ENCODE measurements around the gene PTOV1. TPM values are rescaled to one million over a fixed set of nuclear protein-coding genes. Genes with fewer than 3 reads are reported as not detected.
A peak's percentile ranks its signal among the peaks of the same experiment; 100 is the strongest.

Gene PTOV1
- 63.8 and 77.1 TPM in 2 replicates for total RNA-seq (2014; rRNA removed; shearing (Covaris generic))
- polyA plus RNA-seq (2015; cell fraction: cytosol; rRNA removed), result 56.0 and 61.2 TPM in 2 replicates
- polyA plus RNA-seq (2015; cell fraction: nucleus; rRNA removed), result 100 and 101 TPM in 2 replicates

DNA sequence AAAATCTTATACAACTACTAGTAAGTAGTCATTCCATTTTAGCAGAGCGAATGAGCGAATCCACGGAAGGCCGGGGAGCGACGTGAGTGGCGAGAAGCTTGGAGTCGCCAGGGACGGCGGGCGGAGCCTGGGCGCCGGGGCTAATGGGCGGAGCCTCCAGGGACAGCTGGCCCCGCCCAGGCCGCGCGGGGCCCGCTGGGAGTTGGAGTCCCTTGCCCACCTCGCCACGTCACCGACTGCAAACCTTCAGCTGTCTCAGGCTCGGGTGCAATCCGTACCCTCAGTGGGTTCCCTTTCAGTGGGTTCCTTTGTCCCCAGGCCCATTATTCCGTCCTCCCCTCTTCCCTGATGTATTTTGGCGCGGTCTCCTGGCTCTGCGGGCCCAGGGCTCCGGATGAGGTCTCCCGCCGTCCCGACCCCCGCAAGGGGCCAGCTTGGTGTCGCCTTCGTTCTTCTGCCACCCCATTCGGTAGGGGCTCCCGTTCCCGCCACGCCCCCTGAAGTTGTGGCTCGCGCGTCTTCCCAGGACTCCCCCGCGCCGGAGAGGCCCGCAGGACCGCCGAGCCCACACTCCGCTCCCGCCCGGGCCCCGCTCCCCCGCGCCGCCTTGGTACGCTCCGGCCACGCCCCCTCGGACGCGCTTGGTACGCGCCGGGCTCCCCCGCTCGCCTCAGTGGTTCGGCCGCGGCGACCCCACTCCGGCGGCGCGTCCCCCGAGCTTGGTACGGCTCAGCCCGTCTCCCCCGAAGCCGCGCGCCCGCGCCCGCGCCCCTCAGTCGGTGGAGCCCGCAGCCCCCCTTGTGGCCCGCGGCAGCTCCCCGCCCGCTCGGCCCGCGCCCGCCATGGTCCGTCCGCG lies at the start of gene PTOV1:
Gene PTOV1 (plus strand): TSS at position 673 of the 856 bp plus-strand sequence.
- DNase-seq (ENCODE audit: low read depth), result peak; percentile 88

GRCh38 chr19:49801401-49801888 lies 49.5 kb upstream of the PTOV1 start:
- DNase-seq (ENCODE audit: low read depth), result no peak

GRCh38 chr19:49801966-49802661 lies 48.8 kb upstream of the PTOV1 start:
- no peak for DNase-seq (ENCODE audit: low read depth)

DNA sequence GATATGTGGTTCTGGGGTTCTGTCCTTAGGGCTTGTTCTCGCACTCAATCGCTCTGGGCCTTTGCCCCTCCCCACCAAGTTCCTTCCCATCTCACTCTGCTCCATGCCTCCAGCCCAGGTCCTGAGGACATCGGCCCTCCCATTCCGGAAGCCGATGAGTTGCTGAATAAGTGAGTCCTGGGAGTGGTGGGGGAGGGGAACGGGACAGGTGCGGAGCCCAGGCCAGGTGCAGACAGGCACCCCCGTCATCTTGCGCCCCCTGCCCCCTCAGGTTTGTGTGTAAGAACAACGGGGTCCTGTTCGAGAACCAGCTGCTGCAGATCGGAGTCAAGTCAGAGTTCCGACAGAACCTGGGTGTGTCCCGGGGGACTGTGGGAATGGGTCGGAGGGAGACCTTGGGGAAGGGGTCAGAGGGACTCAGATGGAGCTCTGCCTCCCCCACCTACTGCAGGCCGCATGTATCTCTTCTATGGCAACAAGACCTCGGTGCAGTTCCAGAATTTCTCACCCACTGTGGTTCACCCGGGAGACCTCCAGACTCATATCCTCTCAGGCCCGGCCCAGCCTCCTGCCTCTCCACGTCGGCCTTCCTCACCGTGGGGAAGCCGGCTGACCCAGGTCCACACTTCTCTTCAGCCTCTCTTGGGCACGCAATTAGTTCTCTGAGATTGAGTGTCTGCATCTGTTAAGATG lies 48.0 kb upstream of the PTOV1 start:
- no peak for DNase-seq (ENCODE audit: low read depth)

DNA sequence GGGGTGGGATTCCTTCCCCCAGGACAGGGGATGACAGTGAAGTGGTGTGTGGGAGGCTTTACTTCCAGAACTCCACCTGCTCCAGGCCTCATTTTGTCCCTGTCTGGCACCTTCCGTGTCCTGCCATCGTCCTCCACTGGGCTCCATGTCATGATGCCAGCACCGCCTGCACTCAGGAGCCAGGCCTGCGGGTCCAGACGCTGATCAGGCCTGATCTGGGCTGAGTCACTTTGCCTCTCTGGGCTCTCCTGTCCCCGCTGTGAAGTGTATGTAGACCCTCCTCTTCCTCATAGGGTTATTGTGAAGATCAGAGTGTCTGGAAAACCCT lies 47.5 kb upstream of the PTOV1 start:
- DNase-seq (ENCODE audit: low read depth), result no peak

- no peak for DNase-seq (ENCODE audit: low read depth)
Measured at GRCh38 chr19:49805822-49806619, 44.9 kb upstream of the PTOV1 start.

GRCh38 chr19:49806620-49806959 lies 44.4 kb upstream of the PTOV1 start:
- DNase-seq (ENCODE audit: low read depth), result no peak

- DNase-seq (ENCODE audit: low read depth), result no peak
Measured at GRCh38 chr19:49807058-49807903, 43.7 kb upstream of the PTOV1 start.

GRCh38 chr19:49807904-49808675 lies 42.9 kb upstream of the PTOV1 start:
- no peak for DNase-seq (ENCODE audit: low read depth)

GRCh38 chr19:49808711-49809159 lies 42.2 kb upstream of the PTOV1 start:
- no peak for DNase-seq (ENCODE audit: low read depth)

DNA sequence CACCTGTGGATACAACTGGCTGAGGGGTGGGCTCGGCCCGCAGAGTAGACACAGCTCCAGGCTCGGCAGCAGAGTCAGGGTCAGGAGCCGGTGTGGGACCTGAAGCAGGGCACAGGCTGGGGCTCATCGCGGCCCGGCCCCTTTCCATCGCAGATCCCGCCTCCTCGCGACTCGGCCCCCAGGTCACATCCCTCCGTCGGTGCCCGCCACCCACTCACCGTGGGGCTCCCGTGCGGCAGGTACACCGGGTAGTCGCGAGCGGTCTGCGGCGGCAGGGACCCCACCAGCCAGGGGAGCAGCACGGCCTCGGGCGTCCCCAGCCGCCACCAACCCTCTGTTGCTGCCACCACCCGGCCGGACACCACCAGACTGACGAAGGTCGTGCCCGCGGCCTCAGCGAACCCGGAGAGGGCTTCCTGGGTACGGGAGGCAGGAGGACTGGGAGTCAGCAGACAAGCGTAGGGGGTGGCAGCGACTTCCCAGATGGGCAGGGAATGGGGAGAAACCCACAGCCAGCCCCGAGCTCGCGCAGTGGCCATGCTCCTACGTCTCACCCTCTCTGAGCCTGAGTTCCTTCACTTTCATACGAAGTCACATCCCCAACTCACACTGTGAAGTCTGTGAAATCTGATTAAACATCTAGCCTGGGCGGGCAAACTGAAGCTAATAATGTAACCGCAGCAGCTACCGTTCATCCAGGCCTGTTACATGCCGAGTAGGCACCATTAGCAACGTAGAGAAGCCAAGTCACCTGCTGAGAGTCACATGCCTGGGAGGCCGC lies 41.6 kb upstream of the PTOV1 start:
- DNase-seq (ENCODE audit: low read depth), result no peak

- no peak for DNase-seq (ENCODE audit: low read depth)
Measured at GRCh38 chr19:49809941-49810389, 41.0 kb upstream of the PTOV1 start.

DNA sequence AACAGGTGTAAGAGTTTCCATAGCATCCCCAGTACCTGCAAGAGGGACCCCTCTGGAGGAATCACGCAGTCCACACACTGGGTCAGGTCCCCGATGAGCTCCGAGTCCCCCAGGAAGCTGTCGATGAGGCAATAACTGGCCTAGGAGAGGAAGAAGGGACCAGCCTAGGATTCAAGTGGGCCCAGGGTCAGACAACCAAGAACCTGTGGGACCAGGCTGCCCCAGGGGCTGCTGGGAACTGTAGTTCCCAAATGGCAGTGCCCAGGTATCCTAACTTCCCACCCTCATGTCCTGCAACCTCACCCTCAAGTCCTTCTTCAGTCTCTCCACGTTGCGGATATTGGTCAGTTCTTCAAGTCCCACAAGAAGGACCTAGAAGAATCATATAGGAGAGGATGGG lies 39.6 kb upstream of the PTOV1 start:
- no peak for DNase-seq (ENCODE audit: low read depth)

GRCh38 chr19:49812452-49812996 lies 38.4 kb upstream of the PTOV1 start:
- DNase-seq (ENCODE audit: low read depth), result no peak

DNA sequence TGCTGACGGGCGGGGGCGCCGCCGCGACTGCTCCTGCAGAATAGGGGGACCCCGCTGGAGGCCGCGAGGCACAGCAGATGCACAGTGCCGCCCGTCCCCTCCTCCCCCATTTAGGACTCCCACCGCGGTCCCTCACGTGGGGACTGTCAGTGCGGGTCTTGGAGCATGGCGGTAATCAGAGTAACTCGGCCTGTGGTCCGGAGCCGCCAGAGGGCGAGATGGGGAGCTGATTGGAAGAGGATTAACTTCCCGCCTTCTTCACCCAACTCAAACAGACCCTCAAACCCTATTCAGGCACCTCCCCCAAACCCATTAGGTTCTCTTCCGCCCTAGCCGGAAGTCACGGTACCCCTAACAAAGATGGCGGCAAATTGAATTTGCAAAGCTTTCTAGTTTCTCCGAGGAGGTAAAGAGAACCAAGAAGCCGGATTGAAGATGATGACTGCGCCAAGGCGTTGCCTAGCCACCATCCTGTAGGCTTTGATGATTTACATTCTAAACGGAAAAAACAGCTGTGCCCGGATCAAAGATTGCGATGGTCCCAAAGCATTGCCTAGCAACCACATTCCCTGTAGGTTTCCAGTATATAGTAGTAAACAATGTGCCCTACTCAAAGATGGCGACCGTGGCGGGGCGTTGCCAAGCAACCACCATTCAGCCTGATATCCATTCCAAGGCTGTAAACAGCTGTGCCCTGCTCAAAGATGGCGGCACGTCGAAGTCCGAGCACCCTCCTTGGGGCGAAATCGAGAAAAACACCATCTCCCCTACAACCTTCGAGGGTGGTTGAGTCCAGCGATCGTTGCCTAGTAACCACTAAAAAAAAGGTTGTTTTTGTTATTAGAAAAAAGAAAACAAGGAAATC lies 37.7 kb upstream of the PTOV1 start, which contains the start of gene FUZ:
Gene FUZ (minus strand): TSS at position 296 of the 865 bp plus-strand sequence. CDS start 186 bp downstream, at position 110.
- peak; percentile 98 for DNase-seq (ENCODE audit: low read depth)

DNA sequence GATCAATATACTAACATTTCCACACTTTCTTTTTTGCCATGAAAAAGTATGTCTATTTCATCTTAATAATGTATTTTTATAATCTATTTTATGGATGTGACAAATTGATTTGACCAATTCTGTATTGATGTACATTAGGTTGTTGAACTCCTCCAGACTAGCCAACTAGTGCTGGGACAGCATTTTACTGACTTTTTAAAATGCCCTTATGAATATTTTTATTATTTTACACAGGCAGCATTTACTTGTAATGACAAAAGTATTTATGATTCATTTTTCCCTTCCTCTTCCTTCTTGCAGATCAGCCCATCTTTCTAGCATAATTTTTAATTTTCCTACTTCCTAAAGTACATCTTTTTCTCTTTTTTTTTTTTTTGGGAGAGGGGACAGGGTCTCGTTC lies 36.9 kb upstream of the PTOV1 start:
- DNase-seq (ENCODE audit: low read depth), result no peak

DNA sequence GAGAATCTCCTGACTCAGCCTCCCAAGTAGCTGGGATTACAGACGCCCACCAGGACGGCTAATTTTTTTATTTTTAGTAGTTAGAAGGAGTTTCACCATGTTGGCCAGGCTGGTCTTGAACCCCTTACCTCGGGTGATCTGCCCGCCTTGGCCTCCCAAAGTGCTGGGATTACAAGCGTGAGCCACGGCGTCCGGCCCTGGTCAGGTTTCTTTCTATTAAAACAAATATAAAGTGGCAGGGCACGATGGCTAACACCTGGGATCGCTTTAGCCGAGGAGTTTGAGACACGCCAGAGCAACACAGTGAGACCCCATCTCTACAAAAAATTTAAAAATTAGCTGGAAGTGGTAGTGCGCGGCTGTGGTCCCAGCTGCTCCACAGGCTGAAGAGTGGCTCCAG lies 34.4 kb upstream of the PTOV1 start:
- DNase-seq (ENCODE audit: low read depth), result no peak
